22Rv1 (cell line): Measurements from ENCODE around the gene RGS3.

Experiments used
- ZFX ChIP-seq: fragments of 450-650 bp; IDR thresholded peaks from 2 replicates; pipeline ENCODE4 v1.6.1; 2017; ENCODE audit warnings: antibody characterized with exemption, borderline replicate concordance
- TF ChIP-seq, protein P1 (sequence below): fragments of 450-650 bp; IDR thresholded peaks from 2 replicates; pipeline ENCODE4 v1.5.1; 2017; ENCODE audit warnings: mild to moderate bottlenecking

DNA sequence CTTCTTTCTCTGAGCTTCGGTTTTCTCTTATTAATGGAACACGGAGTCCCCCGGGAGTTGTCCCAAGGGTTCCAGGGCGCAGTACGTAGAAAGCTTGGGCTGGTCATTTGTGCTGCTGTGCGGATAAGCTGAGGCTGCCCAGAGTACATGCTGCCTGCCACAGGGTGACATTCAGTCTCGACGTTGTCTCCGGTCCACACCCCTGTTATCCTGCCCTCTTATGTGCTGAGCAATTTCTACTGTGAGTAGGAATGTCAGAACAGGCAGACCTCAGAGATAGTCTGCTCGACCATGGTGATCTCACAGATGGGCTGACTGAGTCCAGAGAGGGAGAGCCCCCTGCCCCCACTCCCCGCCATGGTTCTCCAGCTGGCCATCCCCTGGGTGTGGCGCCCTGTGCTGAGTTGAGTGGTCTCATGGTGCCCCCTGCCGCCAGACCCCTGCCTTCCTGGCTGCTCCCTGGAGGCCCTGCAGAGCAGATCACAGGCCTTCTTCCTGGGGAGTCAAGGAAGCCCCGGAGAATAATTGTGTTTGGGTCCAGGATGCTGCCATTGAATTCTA lies 124.0 kb downstream of the RGS3 start:
- TF ChIP-seq, protein P1, sequence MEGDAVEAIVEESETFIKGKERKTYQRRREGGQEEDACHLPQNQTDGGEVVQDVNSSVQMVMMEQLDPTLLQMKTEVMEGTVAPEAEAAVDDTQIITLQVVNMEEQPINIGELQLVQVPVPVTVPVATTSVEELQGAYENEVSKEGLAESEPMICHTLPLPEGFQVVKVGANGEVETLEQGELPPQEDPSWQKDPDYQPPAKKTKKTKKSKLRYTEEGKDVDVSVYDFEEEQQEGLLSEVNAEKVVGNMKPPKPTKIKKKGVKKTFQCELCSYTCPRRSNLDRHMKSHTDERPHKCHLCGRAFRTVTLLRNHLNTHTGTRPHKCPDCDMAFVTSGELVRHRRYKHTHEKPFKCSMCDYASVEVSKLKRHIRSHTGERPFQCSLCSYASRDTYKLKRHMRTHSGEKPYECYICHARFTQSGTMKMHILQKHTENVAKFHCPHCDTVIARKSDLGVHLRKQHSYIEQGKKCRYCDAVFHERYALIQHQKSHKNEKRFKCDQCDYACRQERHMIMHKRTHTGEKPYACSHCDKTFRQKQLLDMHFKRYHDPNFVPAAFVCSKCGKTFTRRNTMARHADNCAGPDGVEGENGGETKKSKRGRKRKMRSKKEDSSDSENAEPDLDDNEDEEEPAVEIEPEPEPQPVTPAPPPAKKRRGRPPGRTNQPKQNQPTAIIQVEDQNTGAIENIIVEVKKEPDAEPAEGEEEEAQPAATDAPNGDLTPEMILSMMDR = no peak
- TF ChIP-seq ZFX = no peak
